GM12873 (cell line): ENCODE results near the gene ACLY.

ENCODE experiments used
- CTCF ChIP-seq: IDR thresholded peaks from 2 replicates; pipeline ENCODE4 v1.5.1; 2012; ENCODE audit warnings: low read depth, mild to moderate bottlenecking, moderate library complexity, low read length, control low read depth; ENCODE audit not compliant: insufficient read depth; ENCODE audit errors: missing control alignments

The ACLY gene

DNA sequence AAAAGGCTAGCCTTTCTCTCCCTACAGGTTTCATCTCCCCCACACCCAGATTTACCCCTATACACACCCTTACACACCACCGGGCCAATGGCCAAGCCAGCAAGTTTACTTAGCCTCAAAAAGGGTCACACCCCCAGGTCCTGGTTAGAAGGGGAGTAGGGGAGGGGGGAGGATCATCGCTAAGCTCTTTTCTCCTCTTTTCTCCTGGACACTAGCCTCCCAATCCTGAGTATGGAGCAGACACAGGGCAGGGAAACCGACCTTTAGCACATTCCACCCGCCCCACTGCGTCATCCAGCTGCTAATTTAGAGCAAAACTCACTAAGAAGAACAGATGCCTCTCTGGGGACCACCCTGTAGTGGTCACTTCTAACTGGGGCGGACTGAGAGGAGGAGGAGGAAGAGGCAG, 4.4 kb downstream of the ACLY start:
- no peak for TF ChIP-seq CTCF

DNA sequence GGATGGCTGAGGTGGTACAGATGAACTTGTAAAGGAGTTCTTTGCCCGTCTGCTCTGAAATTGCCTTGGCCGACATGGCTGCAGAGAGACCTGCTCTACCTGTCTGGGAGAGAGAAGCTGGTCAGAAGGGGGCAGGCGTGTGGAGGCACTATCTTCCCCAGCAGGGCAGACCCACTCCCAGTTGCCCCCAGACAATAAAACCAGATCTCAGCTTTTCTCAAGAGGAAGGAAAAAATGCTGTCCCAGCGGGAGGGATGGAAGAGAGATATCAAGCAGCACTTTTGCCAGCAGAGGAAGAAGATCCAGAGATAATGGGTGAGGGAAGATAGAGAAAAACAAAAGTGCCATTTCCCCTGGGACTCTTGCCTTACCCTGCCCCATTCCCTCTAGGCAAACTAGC, 5.0 kb downstream of the ACLY start:
- TF ChIP-seq CTCF = no peak

- TF ChIP-seq CTCF = no peak
These were observed 5.8 kb downstream of the ACLY start for GRCh38 chr17:41912925-41913324.

- no peak for TF ChIP-seq CTCF
These were observed 7.9 kb downstream of the ACLY start for GRCh38 chr17:41910701-41911391.

DNA sequence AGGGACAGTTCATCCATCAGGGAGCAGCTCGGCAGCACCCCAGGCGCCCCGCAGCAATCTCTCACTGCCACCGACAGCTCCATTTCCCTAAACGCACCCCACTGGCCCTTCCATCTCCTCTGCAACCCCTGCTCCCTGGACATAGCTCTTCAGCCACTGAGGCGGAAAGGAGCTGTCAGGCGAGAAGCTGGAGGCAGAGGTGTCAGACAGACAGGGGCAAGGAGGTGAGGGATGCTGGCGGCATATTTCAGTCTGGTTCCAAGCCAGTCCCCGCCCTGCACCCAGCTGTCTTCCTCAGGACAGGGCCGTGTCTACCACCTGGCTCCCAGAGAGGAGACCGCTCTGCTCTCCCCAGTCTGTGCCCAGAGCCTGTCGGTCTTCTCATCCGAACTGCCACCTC, 9.7 kb downstream of the ACLY start:
- no peak for TF ChIP-seq CTCF

- TF ChIP-seq CTCF = no peak
These were observed 10.9 kb downstream of the ACLY start for GRCh38 chr17:41907633-41908539.

GRCh38 chr17:41907185-41907556, 11.6 kb downstream of the ACLY start:
- no peak for TF ChIP-seq CTCF
